ENCODE results near the gene IL11. TPM values are rescaled to one million over a fixed set of nuclear protein-coding genes. Genes with fewer than 3 reads are reported as not detected.

IL11 gene
- 16.4 TPM for polyA plus RNA-seq (2012; ENCODE audit: insufficient read length, low read depth)

GRCh38 chr19:55370305-55370988, at the start of gene IL11:
Gene IL11, minus strand, starts transcription at chr19:55370463. Its CDS starts 153 bp downstream, at chr19:55370310.
- TF ChIP-seq SIN3A (IDR thresholded peaks at IDR 0.05; ENCODE audit: borderline replicate concordance, insufficient read depth, low read length) (no peak), FOXP2 (optimal IDR thresholded peaks at IDR 0.05; ENCODE audit: borderline replicate concordance, extremely low read depth, extremely low read length, insufficient read depth) (no peak), POLR2AphosphoS5 (IDR thresholded peaks at IDR 0.05; ENCODE audit: low read depth, low read length) (peak; percentile 39; the same call in 1 of the 2 replicates), TAF1 (IDR thresholded peaks at IDR 0.05; ENCODE audit: borderline replicate concordance, insufficient read depth, low read length) (no peak), REST (IDR thresholded peaks at IDR 0.05; ENCODE audit: insufficient read depth in 1 of 2, low read depth in 2 of 2, low read length in 2 of 2) (no peak)

DNA sequence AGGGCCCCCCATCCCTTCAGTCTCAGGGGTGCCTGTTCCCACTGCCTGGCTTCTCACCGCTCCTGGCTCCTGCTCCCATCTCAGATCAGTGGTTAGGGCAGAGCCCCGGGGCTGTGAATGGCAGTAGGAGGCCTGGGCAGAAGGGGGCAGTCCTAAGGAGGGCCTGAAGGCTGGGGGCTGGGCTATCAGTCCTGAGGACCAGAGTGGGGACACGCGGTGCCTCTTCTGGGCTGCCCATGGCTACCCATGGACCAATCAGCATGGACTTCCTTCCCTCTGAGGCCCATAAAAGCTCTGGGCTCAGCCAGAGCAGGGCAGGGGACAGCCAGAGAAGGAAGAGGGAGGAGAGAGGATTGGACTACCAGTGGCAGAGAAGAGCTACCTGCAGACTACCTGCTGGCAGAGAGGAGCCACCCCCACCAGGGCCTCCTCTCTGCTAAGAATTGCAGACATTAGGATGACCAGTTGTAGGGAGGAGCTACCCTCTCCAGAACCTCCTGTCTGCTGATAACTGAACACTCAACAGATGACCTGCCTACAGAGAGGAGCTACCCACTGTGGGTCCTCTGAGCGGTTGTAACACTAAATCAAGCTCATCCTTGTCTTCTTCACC, 49.5 kb upstream of the IL11 start:
- TF ChIP-seq TAF1 (IDR thresholded peaks at IDR 0.05; ENCODE audit: borderline replicate concordance, insufficient read depth, low read length) = no peak
- TF ChIP-seq FOXP2 (optimal IDR thresholded peaks at IDR 0.05; ENCODE audit: borderline replicate concordance, extremely low read depth, extremely low read length, insufficient read depth) = no peak
- no peak for TF ChIP-seq SIN3A (IDR thresholded peaks at IDR 0.05; ENCODE audit: borderline replicate concordance, insufficient read depth, low read length)
- TF ChIP-seq POLR2AphosphoS5 (IDR thresholded peaks at IDR 0.05; ENCODE audit: low read depth, low read length) = no peak
- TF ChIP-seq REST (IDR thresholded peaks at IDR 0.05; ENCODE audit: insufficient read depth in 1 of 2, low read depth in 2 of 2, low read length in 2 of 2) = no peak

DNA sequence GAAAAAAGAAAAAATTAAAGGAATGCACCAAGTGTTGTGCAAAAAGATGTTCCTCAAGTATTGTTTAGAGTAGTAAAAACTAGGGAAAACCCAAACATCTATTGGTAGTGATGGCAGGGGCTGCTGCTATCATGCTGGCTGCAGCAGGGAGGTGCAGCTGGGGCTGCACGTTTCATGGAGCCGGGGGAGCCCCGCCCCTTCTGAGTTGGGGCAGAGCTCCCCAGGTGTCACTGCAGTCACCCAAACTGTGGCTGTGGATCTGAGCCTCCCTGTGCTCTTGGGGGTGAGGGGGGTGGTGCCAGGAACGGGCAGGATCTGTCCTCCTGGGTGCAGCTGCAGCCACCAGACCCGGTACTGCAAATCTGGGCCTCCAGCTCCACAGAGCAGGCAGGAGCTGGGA, 48.8 kb upstream of the IL11 start:
- no peak for TF ChIP-seq FOXP2 (optimal IDR thresholded peaks at IDR 0.05; ENCODE audit: borderline replicate concordance, extremely low read depth, extremely low read length, insufficient read depth)
- TF ChIP-seq SIN3A (IDR thresholded peaks at IDR 0.05; ENCODE audit: borderline replicate concordance, insufficient read depth, low read length) = no peak
- no peak for TF ChIP-seq REST (IDR thresholded peaks at IDR 0.05; ENCODE audit: insufficient read depth in 1 of 2, low read depth in 2 of 2, low read length in 2 of 2)
- TF ChIP-seq POLR2AphosphoS5 (IDR thresholded peaks at IDR 0.05; ENCODE audit: low read depth, low read length) = no peak
- TF ChIP-seq TAF1 (IDR thresholded peaks at IDR 0.05; ENCODE audit: borderline replicate concordance, insufficient read depth, low read length) = no peak

DNA sequence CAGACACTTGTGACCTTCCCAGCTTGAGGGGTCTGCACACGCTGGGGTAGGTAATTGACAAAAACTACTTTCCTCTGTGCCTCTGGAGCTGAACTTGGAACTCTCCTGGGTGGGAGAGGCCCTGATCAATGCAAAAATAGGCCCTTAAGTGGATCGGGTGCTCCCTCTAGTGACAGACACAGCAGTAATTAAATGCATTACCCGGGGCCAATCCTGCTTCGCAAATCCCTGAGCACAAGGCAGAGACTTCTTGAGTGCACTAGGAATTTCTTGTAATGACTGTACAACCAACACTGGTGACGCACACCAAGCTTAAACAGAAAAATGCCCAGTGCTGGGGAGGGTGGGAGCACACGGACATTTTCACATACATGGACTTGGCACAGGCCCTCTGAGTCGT, 47.9 kb upstream of the IL11 start:
- TF ChIP-seq FOXP2 (optimal IDR thresholded peaks at IDR 0.05; ENCODE audit: borderline replicate concordance, extremely low read depth, extremely low read length, insufficient read depth) = no peak
- TF ChIP-seq POLR2AphosphoS5 (IDR thresholded peaks at IDR 0.05; ENCODE audit: low read depth, low read length) = no peak
- no peak for TF ChIP-seq TAF1 (IDR thresholded peaks at IDR 0.05; ENCODE audit: borderline replicate concordance, insufficient read depth, low read length)
- TF ChIP-seq SIN3A (IDR thresholded peaks at IDR 0.05; ENCODE audit: borderline replicate concordance, insufficient read depth, low read length) = no peak
- no peak for TF ChIP-seq REST (IDR thresholded peaks at IDR 0.05; ENCODE audit: insufficient read depth in 1 of 2, low read depth in 2 of 2, low read length in 2 of 2)
